Fibroblast of gingiva (primary cell): ENCODE measurements around the gene CEP83.
A peak's percentile ranks its signal among the peaks of the same experiment; 100 is the strongest.
"Not testable (repeated sequence)": the region's sequence is repeated elsewhere in the genome, so short reads cannot be mapped to it uniquely, and the experiment has no call there.

Experiments
- DNase-seq: peaks from one replicate; pipeline ENCODE4 v3.0.0-alpha.2; 2011; ENCODE audit warnings: low read depth

The CEP83 gene

GRCh38 chr12:94430304-94430703, 29.4 kb downstream of the CEP83 start:
- DNase-seq, result no peak

- peak; percentile 4 for DNase-seq
Observed at GRCh38 chr12:94429633-94430032, 30.0 kb downstream of the CEP83 start.

GRCh38 chr12:94429191-94429590, 30.5 kb downstream of the CEP83 start:
- DNase-seq, result no peak

DNA sequence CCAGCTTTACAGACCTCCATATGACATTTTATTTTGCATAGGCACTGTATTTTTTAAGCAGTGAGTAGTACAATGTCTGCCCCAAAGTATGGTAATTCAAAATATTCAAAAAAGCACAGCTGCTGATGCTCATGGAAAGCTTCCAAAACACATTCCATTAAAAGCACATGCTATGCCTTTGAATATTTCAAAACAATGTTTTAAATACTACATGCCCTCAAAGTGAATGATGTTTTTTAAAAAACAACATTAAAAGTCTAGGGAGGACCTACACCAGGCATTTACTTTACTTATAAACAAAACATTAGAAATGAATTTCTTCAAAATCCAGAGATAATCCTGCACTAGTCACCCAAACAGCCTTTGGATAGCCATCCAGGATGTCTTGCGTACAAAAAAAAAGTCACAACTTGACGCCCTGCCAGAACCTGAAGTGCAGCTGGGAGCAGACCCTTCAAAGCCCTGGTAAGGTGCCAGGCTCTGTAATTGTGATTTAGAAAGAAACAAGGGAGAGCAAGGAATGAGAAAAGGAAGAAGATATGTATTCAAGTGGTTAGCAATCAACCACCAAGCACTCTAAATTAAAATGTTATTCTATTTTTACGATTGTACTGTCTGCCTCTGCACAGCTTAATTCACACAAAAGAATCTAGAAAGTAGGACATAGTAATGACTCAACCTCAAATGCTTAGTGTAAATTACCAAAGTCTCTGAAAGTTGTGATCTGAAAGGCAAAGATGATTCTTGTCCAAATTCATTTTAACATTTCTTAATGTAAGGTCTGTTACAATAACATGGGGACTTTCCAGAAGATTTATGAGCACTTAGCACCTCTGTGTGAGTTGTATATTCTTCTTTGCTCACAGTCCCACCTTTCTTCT, 31.9 kb downstream of the CEP83 start:
- peak; percentile 84 for DNase-seq

DNA sequence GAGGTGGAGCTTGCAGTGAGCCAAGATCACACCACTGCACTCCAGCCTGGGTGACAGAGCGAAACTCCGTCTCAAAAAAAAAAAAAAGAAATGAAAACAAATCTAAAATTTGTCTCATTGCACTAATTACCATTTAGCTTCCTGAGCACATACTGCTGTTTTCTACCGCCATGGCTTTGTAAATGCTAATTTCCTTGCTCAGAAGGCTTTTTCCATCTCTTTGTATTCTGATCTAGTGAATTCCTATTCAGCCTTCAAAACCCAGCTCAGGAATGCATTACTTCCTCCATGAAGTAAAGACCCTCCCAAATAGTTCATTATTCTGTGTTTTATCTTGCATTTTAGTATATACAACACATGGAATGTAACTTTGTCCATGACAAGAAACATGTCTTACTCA, 33.6 kb downstream of the CEP83 start:
- DNase-seq, result no peak

DNA sequence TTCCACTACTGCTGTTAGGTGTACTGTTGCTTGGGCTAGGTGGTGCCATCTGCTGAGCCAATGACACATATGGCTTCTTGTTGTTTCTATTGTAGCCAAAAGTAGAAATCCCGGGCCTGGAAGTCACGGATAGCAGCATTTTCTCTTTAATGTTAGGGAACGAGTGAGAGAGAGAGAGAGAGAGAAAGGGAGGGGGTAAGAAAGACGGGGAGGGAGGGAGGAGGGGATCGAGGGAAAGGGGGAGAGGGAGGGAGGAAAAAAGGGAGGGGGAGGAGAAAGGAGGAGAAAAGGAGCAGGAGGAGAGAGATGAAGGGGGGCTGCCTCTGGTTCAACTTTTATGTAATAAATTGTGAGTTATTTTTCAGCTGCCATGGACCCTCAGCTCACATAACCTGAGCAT, 34.8 kb downstream of the CEP83 start:
- DNase-seq, result peak; percentile 27

GRCh38 chr12:94421868-94422740, 37.6 kb downstream of the CEP83 start:
- DNase-seq, result no peak

DNA sequence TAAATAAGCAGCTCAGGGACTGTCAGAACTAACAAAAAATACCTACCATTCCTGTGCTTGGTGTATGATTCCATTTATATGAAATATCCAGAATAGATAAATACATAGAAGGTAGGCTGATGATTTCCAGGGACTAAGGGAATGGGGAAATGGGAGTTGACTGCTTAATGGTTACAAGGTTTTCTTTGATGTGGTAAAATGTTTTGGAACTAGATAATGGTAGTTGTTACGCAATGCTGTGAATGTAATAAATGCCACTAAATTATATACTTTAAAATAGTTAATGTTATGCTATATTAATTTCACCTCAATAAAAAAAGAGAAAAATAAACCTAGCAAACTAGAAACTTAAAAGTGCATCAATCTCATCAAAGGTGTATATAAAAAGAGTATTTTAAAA, 41.1 kb downstream of the CEP83 start:
- no peak for DNase-seq

GRCh38 chr12:94416613-94417012, 43.1 kb downstream of the CEP83 start:
- DNase-seq, result no peak

- DNase-seq, result no peak
Observed at GRCh38 chr12:94415066-94415465, 44.6 kb downstream of the CEP83 start.

DNA sequence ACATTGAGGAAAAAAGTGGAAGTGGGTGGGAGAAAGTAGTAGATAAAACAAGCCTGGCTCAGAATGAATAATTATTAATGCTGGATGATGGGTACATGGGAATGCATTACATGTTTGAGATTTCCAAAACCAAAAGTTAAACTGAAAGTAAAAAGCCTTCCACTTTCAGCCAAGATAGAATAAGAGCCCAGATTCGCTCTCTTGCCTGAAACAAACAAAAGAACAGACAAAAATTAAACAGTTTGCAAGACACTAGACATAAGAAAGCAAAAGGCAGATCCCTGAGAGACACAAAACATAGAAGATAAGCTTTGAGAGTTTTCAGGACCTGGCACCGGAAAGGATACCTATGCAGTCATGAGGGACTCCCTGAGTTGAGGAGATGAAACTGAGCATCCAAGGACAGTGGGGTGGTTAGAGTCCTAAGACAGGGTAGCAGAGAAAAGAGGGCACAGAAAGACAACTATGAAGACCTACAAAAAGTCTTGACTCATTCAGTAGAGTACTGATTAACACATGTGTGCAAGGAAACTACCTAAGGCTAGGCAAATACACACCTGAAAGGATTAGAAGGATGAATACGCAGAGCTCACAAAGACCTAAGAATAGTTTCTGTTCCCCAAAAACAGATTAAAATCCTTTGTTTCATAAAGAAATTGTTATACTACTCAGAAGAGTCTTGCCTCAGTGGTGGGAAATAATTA, 54.1 kb downstream of the CEP83 start:
- no peak for DNase-seq

GRCh38 chr12:94404854-94405253, 54.8 kb downstream of the CEP83 start:
- DNase-seq, result no peak

DNA sequence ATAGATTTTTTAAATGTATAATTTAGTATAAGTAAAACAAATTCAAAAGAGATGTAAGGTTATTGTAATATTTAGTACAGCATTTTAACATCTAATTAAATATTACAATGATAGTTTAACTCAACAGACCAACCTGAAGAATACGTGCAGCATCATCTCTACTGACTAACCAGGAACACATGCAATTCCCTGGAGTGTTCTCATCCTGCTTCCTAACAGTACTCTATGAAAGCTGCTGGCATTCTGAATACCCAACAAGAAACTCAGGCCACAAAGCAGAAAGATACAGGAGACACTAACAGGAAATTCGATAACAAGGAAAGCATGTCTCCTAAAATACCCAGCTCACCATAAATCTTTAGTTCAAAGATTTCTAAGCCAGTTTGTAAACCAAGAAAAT, 58.3 kb downstream of the CEP83 start:
- no peak for DNase-seq

- not testable (repeated sequence) for DNase-seq
Observed at GRCh38 chr12:94398685-94399084, 61.0 kb downstream of the CEP83 start.

DNA sequence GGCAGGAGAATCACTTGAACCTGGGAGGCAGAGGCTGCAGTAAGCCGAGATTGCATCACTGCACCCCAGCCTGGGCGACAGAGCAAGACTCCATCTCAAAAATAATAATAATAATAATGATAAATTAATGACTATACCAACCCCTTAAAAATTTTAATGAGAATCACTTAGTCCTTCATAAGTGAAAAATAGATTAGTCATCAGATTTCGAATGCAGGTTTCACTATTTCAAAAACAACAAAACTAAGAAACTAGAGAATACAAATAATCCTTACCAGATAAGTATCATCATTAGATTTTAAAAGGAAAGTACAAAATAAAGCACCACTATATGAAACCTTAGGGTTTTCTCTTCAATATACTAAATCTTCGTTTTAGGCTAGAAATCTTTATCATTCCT, 62.3 kb downstream of the CEP83 start:
- no peak for DNase-seq

DNA sequence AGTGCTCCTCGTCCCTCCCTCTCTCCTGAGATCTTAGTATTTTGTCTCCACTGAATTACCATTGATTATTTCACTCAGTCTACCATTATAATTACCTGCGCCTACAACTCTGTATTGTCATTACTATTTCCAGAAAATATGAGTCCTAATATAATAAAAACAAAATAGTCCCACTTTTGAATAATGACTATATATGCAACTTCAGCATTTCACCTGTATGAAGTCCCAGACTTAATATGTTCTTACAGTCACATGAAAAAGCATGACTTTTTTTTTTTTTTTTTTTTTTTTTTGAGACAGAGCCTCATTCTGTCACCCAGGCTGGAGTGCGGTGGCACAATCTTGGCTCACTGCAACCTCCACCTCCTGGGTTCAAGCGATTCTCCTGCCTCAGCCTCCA, 63.7 kb downstream of the CEP83 start:
- not testable (repeated sequence) for DNase-seq

DNA sequence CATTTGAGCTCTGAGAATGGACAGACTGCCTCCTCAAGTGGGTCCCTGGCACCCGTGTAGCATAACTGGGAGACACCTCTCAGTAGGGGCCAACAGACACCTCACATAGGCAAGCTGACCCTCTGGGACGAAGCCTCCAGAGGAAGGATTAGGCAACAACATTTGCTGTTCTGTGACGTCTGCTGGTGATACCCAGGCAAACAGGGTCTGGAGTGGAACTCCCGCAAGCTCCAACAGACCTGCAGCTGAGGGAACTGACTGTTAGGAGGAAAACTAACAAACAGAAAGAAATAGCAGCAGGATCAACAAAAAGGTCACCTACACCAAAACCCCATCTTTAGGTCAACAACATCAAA, 69.6 kb downstream of the CEP83 start:
- DNase-seq, result no peak

- DNase-seq, result not testable (repeated sequence)
Observed at GRCh38 chr12:94389482-94390129, 70.1 kb downstream of the CEP83 start.

- DNase-seq, result no peak
Observed at GRCh38 chr12:94386422-94386821, 73.2 kb downstream of the CEP83 start.

GRCh38 chr12:94384030-94384429, 75.6 kb downstream of the CEP83 start:
- no peak for DNase-seq

DNA sequence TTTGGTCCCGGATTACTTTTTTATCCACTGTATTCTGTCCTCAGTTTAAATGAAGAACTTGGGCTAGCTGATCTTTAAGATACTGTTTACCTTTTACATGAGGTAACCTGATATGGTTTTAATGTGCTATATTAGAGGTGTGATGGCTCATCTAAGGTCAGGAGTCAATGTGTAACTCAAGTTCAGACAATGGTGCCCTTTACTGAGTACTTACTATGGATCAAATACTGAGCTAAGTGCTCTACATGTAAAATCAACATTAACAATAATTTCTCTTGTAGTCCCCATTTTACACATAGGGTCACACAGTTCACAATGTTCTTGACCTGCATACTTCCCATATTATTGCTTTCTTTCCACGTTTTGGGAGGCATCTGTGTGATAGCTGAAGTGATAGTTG, 79.2 kb downstream of the CEP83 start:
- no peak for DNase-seq

DNA sequence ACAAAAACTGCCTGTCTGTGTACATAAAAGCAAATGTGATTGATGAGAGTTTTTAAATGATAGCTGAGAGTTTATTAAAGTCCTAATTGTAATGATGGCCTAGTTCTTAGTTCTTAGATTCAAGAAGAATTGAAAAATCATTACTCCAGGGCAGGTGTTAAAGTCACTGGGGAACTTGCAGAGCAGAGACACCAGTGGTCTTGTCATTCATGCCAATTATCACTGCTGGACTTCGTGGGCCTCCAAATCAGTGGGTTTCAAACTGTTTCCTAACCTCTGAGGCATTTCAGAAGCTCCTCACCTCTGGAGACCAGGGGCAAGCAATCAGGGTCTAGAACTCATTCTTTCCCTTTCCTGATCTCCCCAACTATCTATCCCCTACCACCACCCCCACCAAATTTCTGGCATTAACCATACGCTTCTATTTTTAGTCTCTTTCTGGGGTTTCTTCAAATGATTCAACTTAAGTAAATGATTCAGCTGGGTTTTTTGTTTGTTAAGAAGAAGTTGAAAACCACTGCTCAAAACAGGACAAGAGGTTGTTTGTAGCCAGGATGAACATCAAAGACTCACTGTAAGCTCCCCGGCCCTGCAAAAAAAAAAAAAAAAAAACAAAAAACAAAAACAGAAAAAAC, 80.1 kb downstream of the CEP83 start:
- no peak for DNase-seq
